Measurements from ENCODE around the gene OR6M1. TPM values are rescaled to one million over a fixed set of nuclear protein-coding genes. Genes with fewer than 3 reads are reported as not detected.

The OR6M1 gene
- total and polyA plus RNA-seq, 9 of the 15 experiments (the other 6 are each of a cell fraction or from before 2014, with no cell fraction given), result not detected

- no peak for FAIRE-seq
- Histone ChIP-seq H3K4me3 (no peak overlapping the region), H3K9me3 (replicated peaks; ENCODE audit: control insufficient read depth, insufficient read depth, low read depth, low read length) (no peaks in the 10 kb centered on the region), H3K9ac (ENCODE audit: insufficient read depth in 1 of 2, low read depth in 2 of 2, low read length in 2 of 2) (no peak overlapping the region), H3K9me1 (ENCODE audit: control insufficient read depth, insufficient read depth, low read length) (no peaks in the 10 kb centered on the region), H3K79me2 (ENCODE audit: control insufficient read depth, insufficient read depth, low read length) (no peaks in the 10 kb centered on the region), H4K20me1 (replicated peaks; ENCODE audit: control insufficient read depth, insufficient read depth, low read length) (no peaks in the 10 kb centered on the region), H3K27me3 (ENCODE audit: control insufficient read depth in 2 of 2, insufficient read depth in 2 of 2, low read length in 2 of 2) (no peaks in the 10 kb centered on the region), H3K4me2 (ENCODE audit: insufficient read depth, low read length) (peak overlapping the region; percentile 7; the same call in 1 of the 2 replicates), H3K36me3 (ENCODE audit: control insufficient read depth, insufficient read depth, low read length) (no peaks in the 10 kb centered on the region), H3K4me1 (replicated peaks in 1 of 2; ENCODE audit: control insufficient read depth in 2 of 2, insufficient read depth in 2 of 2, low read length in 2 of 2) (no peaks in the 10 kb centered on the region), H2AFZ (ENCODE audit: low read depth, low read length) (no peak overlapping the region), H3K27ac (ENCODE audit: extremely low read depth, low read depth, low read length) (no peak overlapping the region; the same call in 2 of the 3 replicates)
- in situ Hi-C loops (cut with MboI), result no loop called here
- TF ChIP-seq ZNF668 (CRISPR knock-in tag; IDR thresholded peaks at IDR 0.05), result no peak
- TF ChIP-seq MEIS2 (IDR thresholded peaks at IDR 0.05; ENCODE audit: partially characterized antibody), result peak; percentile 26
- CTCF ChIA-PET (ENCODE audit: low intra/inter-chr PET ratio), result interaction anchor here (0.6 kb wide), 1 partner anchor 273 kb away, joined by 3 read pairs; no protein-coding TSS in a partner anchor
- ATAC-seq, result peak; percentile 69
- POLR2A ChIA-PET, result interaction anchor here (0.7 kb wide), 1 partner anchor 1050 kb away, joined by 3 read pairs; no protein-coding TSS in a partner anchor
- 3% methylated on average over 4 of the region's 4 CpGs for WGBS (ENCODE audit: insufficient coverage, low coverage, missing lambda C conversion rate)
- DNase-seq (ENCODE audit: extremely low read depth in 1 of 4, low spot score in 3 of 4), result peak in 1 of 4 experiments; percentile 11
- BruUV-seq (replicated peaks), result no TSS peak
- intact Hi-C loops (cut with micrococcal nuclease), result no loop called here
Observed at GRCh38 chr11:123797114-123797513, 9.0 kb downstream of the OR6M1 start.

GRCh38 chr11:123796226-123796625, 9.9 kb downstream of the OR6M1 start:
- FAIRE-seq (no peak), DNase-seq (ENCODE audit: extremely low read depth in 1 of 4, low spot score in 3 of 4) (peak in 1 of 4 experiments; percentile 9), ATAC-seq (peak; percentile 78)
- POLR2A ChIA-PET, result no interaction called here
- no peak for TF ChIP-seq ZBTB17 (CRISPR knock-in tag; IDR thresholded peaks at IDR 0.05)
- no peak for TF ChIP-seq YY1 (IDR thresholded peaks at IDR 0.05; ENCODE audit: borderline replicate concordance in 1 of 3, control insufficient read depth in 1 of 3, extremely low read depth in 1 of 3, insufficient read depth in 3 of 3, insufficient read length in 1 of 3, insufficient replicate concordance in 2 of 3, low read depth in 1 of 3, low read length in 2 of 3)
- TF ChIP-seq MTA3 (IDR thresholded peaks at IDR 0.05; ENCODE audit: borderline replicate concordance), result no peak
- TF ChIP-seq ZNF408 (CRISPR knock-in tag; IDR thresholded peaks at IDR 0.05; ENCODE audit: low read depth), result no peak
- TF ChIP-seq ZNF668 (CRISPR knock-in tag; IDR thresholded peaks at IDR 0.05), result no peak
- no peak for TF ChIP-seq TARDBP (IDR thresholded peaks at IDR 0.05)
- no peak for TF ChIP-seq NFRKB (IDR thresholded peaks at IDR 0.05; ENCODE audit: low read depth)
- TF ChIP-seq HNRNPLL (IDR thresholded peaks at IDR 0.05; ENCODE audit: low read depth, low read length, poor library complexity, severe bottlenecking), result no peak
- no peak for TF ChIP-seq PRMT5 (CRISPR knock-in tag; IDR thresholded peaks at IDR 0.05)
- TF ChIP-seq CBX5 (IDR thresholded peaks at IDR 0.05; ENCODE audit: borderline replicate concordance, low read depth), result no peak
- no peak for TF ChIP-seq TSC22D4 (tag; IDR thresholded peaks at IDR 0.05)
- no peak for TF ChIP-seq ZFP36 (IDR thresholded peaks at IDR 0.05; ENCODE audit: low read depth, low read length, partially characterized antibody)
- TF ChIP-seq SIN3A (IDR thresholded peaks at IDR 0.05; ENCODE audit: borderline replicate concordance in 2 of 2, control insufficient read depth in 1 of 2, low read depth in 2 of 2, low read length in 2 of 2), result no peak
- TF ChIP-seq THRAP3 (IDR thresholded peaks at IDR 0.05; ENCODE audit: borderline replicate concordance), result no peak
- WGBS (ENCODE audit: insufficient coverage, low coverage, missing lambda C conversion rate), result 0% methylated on average over 1 of the region's 1 CpG
- no TSS peak for BruUV-seq (replicated peaks)
- no peaks in the 10 kb centered on the region for H3K9me3 ChIP-seq (replicated peaks; ENCODE audit: control insufficient read depth, insufficient read depth, low read depth, low read length)
- no peaks in the 10 kb centered on the region for H3K9me1 ChIP-seq (ENCODE audit: control insufficient read depth, insufficient read depth, low read length)
- no peak overlapping the region for H2AFZ ChIP-seq (ENCODE audit: low read depth, low read length)
- no peak overlapping the region for H3K27ac ChIP-seq (ENCODE audit: extremely low read depth, low read depth, low read length)
- H3K4me2 ChIP-seq (ENCODE audit: insufficient read depth, low read length), result no peak overlapping the region
- CTCF ChIA-PET (ENCODE audit: low intra/inter-chr PET ratio), result no interaction called here
- H3K4me3 ChIP-seq, result no peak overlapping the region
- no peaks in the 10 kb centered on the region for H3K36me3 ChIP-seq (ENCODE audit: control insufficient read depth, insufficient read depth, low read length)
- no peaks in the 10 kb centered on the region for H4K20me1 ChIP-seq (replicated peaks; ENCODE audit: control insufficient read depth, insufficient read depth, low read length)
- H3K9ac ChIP-seq (ENCODE audit: insufficient read depth in 1 of 2, low read depth in 2 of 2, low read length in 2 of 2), result no peak overlapping the region
- H3K27me3 ChIP-seq (ENCODE audit: control insufficient read depth in 2 of 2, insufficient read depth in 2 of 2, low read length in 2 of 2), result no peaks in the 10 kb centered on the region
- intact Hi-C loops (cut with micrococcal nuclease) (no loop called here), in situ Hi-C loops (cut with MboI) (no loop called here)
- H3K79me2 ChIP-seq (ENCODE audit: control insufficient read depth, insufficient read depth, low read length), result no peaks in the 10 kb centered on the region
- no peaks in the 10 kb centered on the region for H3K4me1 ChIP-seq (replicated peaks in 1 of 2; ENCODE audit: control insufficient read depth in 2 of 2, insufficient read depth in 2 of 2, low read length in 2 of 2)

Data from K562 (cell line).